Muscle of arm (tissue), 12 donors: Measurements from ENCODE around the gene COL18A1. TPM values are rescaled to one million over a fixed set of nuclear protein-coding genes. Genes with fewer than 3 reads are reported as not detected.
"Not testable (repeated sequence)": the region's sequence is repeated elsewhere in the genome, so short reads cannot be mapped to it uniquely, and the experiment has no call there.

ENCODE experiments used
- DNase-seq: peaks from one replicate; pipeline ENCODE4 v3.0.0-alpha.2; 2013
- polyA plus RNA-seq, 12 donors: library from polyadenylated mRNA; unstranded; fragments of 120-200 nt; gene quantifications; one replicate each; pipeline ENCODE4 v1.2.1, GENCODE V29; 2013; ENCODE audit not compliant: insufficient read length in 12 of 12

Gene COL18A1
- polyA plus RNA-seq, 12 donors = 45.6 to 181 (median 71.3) TPM

DNA sequence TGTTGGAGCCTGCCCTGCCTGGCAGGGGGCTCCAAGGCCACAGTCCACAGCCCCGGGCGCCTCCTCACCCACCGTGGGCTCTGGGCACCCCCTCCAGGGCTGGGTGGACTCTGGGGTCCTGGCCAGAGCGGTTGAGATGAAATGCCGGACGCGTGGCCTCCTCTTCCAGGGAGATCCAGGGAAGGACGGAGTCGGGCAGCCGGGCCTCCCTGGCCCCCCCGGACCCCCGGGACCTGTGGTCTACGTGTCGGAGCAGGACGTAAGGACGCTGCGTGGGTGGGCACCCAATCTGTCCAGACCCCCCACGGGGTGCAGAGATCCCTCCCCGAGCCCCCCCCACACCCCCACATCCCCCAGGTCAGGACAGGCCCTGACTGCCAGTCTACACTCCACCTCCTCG lies 86.1 kb downstream of the COL18A1 start:
- no peak for DNase-seq

DNA sequence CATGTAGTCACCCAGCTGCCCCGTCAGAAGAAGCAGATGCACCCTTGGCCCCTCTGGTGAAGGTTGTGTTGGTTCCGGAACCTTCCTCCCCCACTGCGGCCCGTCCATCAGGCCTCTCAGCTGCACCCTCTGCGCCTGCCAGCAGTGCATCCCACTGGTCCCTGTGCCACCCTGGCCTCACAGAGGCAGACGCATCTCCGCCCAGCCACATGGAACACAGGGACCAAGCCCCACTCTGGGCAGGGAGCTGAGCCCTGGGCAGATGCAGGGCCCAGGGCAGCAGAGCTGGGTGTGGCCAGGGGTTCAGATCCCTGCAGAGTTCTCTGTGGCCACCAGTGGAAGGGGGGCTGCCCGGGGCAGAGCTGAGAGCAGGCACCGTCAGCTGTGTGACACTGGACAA lies 86.7 kb downstream of the COL18A1 start:
- DNase-seq = no peak

DNA sequence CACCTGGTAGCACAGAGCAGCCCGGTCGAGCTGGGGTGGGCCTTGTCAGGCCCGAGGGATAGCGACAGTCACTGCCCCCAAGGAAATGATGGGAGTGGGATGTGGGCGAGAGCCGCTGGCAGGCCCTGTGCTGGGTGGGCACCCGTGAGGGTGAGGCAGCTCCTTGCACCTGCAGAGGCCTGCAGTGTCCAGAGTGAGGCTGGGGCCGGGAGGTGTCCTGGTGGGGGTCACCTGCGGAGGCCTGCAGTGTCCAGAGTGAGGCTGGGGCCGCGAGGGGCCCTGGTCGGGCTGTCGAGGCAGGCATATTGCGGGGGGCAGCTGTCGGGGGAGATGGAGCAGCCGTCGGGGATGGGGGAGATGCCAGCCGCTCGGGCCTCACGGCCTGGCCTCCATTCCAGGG lies 87.8 kb downstream of the COL18A1 start:
- DNase-seq = no peak

DNA sequence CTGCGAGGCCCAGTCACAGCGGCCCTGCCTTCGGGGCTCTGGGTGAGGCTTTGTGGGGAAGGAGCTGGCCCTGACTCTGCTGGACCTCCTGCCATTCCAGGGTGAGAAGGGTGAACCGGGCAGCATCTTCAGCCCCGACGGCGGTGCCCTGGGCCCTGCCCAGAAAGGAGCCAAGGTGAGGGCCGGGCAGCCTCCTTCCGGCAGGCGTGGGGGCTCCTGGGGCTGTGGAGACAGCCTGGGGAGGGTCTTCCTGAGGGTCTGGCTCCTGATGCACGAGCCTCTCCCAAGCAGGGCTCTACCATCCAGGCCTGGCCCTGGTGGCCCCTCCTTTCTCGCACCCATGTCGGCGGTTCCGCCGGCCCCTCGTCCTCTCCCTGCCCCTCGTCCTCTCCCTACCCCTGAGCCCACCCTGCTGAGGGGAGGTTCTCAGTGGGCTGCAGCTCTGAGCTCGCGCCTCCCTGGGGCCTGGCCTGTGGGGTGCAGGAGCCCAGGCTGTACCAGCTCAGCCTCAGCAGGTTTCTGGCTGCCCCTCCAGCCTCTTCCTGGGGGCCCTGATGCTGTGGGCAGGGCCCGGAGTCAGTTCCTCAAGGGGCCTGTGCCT lies 88.5 kb downstream of the COL18A1 start:
- DNase-seq = no peak

DNA sequence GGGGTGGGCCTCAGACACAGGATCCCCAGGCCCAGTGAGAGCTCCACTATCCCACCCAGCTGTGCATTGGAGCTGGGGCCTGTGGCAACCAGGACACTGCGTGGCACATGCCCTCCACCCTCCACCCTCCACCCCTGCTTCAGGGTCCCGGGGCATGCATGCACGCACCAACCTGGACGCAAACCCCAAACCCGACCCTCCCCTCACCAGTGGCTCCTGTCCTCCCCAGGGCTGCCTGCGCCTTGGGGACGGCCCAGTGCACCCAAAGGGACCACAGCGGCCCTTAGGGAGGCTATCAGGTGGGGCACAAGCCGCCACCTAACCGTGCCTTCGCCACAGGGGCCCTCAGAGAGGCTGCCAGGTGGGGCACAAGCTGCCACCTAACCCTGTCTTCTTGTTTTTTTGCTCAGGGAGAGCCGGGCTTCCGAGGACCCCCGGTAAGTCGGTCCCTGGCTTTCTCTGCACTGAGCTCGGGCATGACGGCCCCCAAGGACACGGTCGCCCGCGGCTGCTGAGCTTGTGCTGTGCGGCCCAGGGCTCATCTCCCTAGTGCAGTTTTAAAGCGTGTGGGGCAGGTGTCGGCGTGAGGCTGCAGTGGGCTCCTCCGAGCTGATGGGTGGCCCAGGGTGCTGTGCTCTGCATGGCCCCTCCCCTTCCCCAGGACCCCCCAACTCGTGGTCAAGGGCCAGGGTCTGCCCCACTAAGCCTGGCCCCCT lies 89.3 kb downstream of the COL18A1 start:
- no peak for DNase-seq

DNA sequence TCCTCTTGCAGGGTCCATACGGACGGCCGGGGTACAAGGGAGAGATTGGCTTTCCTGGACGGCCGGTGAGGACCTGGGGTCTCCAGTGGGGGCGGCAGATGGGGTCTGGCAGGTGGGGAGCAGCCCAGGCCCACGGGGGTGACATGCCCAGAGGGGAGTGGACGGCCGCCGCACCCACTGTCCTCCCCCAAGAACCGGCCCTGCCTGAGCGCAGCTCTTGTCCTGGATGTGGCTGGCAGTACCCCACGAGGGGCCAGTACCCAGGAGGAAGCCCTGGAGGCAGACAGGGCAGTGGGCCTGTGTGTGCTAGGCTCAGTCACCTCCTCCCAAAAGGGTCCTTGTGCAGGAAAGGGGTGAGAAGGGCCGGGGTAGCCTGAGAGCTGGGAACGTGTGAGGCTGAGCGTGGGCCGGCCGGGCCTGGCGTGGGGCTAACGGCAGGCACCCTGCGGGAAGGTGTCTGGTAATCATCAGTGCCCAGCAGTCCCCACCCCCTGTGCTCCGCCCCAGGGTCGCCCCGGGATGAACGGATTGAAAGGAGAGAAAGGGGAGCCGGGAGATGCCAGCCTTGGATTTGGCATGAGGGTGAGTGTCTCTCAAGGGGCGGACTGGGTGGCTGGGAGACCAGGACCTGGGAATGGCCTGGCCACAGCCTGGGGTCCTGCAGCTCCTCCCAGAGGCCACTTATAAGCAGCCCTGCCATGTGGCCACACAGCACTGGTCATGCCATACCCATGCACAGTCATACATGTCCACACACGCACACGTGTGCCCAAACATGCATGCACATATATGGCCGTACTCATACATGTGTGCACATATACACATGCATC lies 90.1 kb downstream of the COL18A1 start:
- no peak for DNase-seq

DNA sequence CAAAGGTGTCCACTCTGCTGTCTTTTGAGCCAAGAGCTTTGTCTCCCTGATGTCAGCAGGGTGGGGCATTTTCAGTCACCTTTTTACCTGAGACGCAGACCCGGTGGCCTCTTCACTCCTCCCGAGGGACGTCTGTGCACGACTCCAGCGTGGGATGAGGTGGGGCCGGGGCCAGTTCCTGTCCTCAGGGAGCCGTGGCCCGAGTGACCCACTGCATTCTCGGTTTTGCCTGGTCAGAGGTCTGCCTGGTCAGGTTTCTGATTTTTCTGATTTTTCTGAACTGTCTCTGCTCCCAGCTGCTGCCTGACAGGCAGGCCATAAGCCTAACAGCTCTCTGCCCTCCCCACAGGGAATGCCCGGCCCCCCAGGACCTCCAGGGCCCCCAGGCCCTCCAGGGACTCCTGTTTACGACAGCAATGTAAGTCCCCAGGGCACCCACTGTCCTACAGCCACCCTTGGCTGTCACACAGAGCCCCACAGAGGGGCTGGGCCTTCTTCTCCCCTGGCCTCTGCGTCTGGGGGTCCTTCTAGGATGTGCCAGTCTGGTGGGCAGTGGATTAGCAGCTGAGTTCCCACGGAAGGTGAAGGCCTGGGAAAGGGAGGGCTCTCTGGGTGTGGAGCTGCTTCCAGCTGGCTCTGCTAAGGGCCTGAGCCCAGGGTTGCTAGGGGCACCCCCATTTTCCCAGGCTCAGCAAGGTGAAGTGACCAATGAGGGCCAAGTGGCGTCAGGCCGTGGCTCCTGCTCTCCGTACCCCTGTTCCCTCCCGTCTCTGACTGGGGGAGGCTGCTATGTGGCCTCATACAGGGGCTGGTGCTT lies 91.4 kb downstream of the COL18A1 start:
- DNase-seq = no peak

DNA sequence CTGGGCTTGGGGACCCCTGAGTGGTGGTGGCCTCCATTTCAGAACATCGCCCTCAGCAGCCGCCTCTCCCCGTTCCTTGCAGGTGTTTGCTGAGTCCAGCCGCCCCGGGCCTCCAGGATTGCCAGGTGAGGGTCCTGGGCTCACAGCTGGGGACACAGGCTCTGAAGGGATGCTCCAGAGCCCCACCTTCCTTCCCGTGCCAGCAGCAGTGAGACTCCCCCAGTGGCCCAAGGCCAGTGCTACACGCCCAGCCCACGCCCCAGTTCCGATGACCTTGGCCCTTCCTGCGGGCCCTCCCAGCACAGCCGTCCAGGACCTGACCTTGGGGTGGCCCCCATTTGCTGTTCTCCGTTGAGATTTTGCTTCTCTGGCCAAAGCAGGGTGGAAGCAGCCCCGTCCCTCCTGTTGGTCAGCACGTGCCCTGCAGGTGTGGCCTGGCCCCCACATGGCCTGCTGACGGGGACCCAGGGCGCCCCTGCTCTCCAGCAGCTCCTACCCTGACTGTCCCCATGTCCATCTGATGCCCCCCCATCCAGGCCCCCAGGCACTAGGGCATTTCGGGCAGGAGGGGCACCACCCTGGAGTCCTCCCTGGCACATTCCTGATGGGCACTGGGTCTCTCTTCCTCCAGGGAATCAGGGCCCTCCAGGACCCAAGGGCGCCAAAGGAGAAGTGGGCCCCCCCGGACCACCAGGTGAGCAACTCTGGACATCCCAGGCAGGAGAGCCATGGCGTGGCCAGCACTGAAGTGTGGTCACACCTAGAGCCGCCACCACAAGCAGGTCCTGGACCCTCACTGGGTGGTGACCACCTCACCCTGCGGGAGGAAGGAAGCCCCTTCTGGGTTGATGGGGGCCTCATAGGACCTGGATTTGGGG lies 92.2 kb downstream of the COL18A1 start:
- no peak for DNase-seq

DNA sequence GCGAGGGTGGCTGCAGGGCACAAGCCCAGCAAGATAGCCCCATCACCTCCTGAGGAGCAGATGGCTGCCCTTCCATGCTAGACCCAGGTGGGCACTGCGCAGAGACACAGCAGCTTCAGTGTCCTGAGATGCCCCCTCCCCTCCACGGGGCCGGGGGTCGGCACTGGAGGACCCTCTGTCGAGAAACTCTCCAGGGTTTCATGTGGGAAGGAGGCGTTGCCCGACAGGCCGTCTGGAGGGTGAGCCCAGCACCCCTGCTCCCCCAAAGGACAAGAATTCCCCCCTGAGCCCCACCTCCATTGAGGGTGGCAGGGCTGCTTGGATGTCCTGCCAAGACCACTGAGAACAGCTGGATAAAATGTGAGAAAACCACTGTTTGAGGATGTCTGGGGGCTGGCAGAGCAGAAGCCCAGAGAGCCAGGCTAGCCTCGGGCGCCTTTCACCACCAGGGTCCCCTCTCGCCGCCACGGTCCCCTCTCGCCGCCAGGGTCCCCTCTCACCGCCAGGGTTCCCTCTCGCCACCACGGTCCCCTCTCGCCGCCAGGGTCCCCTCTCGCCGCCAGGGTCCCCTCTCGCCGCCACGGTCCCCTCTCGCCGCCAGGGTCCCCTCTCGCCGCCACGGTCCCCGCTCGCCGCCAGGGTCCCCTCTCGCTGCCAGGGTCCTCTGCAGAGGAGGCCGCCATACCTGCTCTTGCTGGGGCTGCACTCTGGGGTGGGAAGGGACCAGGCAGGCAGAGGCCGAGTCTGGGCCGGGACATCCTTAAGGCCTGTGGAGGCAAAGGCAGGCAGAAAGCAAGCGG lies 93.1 kb downstream of the COL18A1 start:
- DNase-seq = no peak

DNA sequence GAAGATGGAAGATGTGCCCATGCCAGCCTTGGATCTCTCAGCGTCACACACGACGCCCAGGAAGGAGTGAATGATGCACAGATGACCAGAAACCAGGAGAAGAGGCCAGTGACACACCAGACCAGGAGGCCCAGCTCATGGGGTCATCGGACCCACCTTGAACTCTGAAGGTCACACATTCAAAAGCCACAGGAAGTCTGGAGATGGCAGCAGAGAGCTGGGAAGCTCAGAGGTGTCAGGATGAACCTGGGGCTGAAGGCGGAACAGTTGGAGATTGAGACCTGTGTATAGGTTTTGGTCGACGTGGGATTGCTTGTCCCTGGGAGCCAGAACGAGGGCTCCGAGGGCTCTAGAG lies 93.7 kb downstream of the COL18A1 start:
- no peak for DNase-seq

DNA sequence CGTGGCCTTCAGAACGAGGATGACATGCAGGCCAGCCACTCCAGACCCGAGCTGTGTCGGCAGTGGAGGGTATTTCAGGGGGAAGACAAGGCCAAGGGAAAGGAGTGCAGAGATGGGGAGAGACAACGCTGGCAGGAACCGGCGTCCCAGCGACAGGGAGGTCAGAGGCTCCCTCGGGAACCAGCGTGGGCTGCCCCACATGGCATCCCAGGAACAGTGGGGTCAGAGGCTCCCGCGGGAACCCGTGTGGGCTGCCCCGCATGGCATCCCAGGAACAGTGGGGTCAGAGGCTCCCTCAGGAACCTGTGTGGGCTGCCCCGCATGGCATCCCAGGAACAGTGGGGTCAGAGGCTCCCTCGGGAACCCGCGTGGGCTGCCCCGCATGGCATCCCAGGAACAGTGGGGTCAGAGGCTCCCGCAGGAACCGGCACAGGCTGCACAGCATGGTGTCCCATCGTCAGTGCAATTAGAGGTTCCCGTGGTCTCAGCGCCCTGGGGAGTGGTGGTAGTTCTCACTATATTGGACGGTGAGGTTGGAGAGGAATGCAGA lies 94.3 kb downstream of the COL18A1 start:
- DNase-seq = no peak

DNA sequence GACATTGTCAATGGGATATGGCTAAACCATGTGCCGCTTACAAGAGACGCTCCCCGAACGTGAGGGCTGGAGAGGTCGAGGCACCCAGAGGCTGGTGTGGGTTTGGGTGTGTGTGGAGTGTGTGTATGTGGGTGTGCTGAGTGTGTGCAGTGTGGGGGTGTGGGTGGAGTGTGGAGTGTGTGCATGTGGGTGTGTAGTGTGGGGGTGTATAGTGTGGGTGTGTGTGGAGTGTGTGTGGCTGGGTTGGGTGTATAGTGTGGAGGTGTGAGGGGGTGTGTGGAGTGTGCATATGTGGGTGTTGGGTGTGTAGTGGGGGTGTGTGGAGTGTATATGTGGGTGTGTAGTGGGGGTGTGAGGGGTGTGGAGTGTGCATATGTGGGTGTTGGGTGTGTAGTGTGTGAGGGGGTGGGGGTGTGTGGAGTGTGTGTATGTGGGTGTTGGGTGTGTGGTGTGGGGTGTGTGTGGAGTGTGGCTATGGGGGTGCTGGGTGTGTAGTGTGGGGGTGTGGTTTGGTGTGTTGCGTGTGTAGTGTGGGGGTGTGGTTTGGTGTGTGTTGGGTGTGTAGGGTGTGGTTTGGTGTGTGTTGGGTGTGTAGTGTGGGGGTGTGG lies 95.1 kb downstream of the COL18A1 start:
- DNase-seq = no peak

DNA sequence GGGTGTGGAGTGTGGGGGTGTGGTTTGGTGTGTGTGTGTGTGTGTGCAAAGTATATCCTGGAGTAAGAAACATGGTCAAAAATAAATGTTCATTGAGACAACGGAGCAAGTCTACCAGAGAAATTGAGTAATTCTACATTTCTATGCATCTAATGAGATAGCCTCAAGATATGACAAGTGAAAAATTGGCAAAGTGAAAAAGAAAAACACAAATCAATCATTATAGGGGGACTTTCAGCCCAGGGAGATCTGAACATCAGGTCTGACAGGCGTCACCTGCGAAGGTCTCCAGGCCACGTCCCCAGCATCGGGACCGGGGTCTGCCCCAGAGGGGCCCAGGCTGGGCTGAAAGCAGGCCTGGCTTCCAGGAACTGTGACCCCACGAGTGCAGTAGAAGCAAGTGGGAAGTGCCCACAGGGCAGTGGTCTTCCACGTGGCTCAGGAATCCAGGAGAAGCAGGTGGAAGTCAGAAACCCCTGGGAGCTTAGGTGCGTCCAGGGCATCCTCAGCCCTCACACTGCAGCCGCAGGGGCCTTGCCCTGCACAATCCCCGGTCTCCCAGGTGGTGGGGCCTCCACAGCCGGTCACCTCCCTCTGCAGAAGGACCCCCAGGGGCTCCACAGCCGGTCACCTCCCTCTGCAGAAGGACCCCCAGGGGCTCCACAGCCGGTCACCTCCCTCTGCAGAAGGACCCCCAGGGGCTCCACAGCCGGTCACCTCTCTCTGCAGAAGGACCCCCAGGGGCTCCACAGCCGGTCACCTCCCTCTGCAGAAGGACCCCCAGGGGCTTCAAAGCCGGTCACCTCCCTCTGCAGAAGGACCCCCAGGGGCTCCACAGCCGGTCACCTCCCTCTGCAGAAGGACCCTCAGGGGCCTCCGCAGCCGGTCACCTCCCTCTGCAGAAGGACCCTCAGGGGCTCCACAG lies 96.4 kb downstream of the COL18A1 start:
- not testable (repeated sequence) for DNase-seq

DNA sequence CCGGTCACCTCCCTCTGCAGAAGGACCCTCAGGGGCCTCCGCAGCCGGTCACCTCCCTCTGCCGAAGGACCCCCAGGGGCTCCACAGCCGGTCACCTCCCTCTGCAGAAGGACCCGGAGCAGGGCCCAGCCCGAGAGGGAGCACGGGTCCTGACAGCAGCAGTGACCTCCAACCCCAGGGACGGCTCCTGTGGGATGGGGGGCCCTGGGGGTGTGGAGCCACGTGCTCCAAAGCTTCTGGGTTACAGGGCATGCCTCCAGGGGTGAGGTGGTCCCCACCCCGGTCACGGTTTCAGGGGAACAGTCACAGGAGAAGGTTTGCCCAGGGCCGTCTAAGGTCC lies 97.0 kb downstream of the COL18A1 start:
- no peak for DNase-seq

DNA sequence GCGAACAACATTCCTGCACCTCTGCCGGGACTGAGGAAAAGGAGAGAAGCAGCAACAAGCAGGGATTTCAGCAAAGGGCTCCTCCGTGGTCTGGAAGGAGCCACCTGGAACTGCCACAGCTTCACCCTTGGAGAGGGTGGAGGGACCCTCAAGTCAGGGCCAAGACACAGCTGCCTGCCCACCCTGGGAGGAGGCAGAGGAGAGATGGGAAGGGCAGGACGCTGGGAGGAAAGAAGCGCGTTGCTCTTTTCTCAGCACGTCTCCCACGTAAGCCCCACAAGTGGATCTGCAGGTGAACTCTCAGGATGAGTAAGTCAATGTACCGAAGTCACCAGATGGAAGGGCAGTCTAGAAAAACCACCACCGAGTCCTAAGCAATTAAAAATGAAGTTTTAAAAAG lies 97.6 kb downstream of the COL18A1 start:
- no peak for DNase-seq

DNA sequence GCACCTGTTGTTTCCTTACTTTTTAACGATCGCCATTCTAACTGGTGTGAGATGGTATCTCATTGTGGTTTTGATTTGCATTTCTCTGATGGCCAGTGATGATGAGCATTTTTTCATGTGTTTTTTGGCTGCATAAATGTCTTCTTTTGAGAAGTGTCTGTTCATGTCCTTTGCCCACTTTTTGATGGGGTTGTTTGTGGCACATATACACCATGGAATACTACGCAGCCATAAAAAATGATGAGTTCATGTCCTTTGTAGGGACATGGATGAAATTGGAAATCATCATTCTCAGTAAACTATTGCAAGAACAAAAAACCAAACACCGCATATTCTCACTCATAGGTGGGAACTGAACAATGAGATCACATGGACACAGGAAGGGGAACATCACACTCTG lies 98.3 kb downstream of the COL18A1 start:
- DNase-seq = not testable (repeated sequence)

DNA sequence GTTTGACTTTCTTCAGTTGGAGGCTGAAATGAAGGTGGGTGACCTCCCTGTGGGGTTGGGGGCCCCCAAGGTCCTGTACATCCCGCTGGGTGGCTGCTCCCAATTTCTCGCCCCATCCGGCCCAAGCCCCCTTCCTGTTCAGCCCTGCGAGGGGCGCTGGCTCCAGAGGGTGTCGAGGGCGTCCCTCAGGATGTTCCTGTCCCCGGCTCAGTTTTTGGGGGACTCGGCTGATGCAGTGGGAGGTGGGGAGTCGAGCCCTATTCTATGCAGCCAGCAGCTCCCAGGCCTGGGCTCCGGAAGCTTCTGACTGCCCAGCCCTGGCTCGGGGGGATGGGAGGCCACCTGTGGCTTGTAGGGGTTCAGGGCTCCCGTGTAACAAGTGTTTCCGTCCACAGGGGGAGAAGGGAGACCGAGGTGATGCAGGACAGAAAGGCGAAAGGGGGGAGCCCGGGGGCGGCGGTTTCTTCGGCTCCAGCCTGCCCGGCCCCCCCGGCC lies 99.1 kb downstream of the COL18A1 start:
- no peak for DNase-seq
